Right lobe of liver (tissue), 4 donors: ENCODE results near the gene FBN3.

Experiments used
- CTCF ChIP-seq, 4 donors: fragments of 200-600 bp in 3 of 4; fragments of 450-650 bp in 1 of 4; IDR thresholded peaks; one replicate each; pipeline versions ENCODE4 v1.5.1 to v1.8.0; 2016 to 2022; ENCODE audit warnings: antibody characterized with exemption in 4 of 4, mild to moderate bottlenecking in 2 of 4
- POLR2A ChIP-seq: fragments of 450-650 bp; IDR thresholded peaks from one replicate; pipeline ENCODE4 v1.6.1; 2017; ENCODE audit warnings: antibody characterized with exemption, mild to moderate bottlenecking
- donor health status: DM: no; HTN: no; CAD: no.
- donor health status: DM: no; HTN: no; CAD: no.
- donor health status: DM: no; HTN: yes; CAD: no.

- TF ChIP-seq CTCF (IDR thresholded peaks at IDR 0.05) (no peak), POLR2A (no peak)
These were observed 112.8 kb downstream of the FBN3 start for GRCh38 chr19:8036434-8037099.
